A673 (cell line): Measurements from ENCODE around the gene N4BP2. TPM values are rescaled to one million over a fixed set of nuclear protein-coding genes. Genes with fewer than 3 reads are reported as not detected.

Experiments
- BruUV-seq: library from RNA; stranded (reverse); fragments of 400-500 nt; replicated peaks from 2 replicates; lab custom pipeline; 2021; lab: Mats Ljungman, UMichigan
- CTCF ChIA-PET: fragments of 300-600 bp; sonication (Branson Sonifier 250); formaldehyde crosslinking; loops from one replicate; lab custom pipeline; 2022; ENCODE audit warnings: antibody characterized with exemption; lab: Charles Lee
- POLR2A ChIA-PET: fragments of 300-600 bp; sonication (Branson Sonifier 250); formaldehyde crosslinking; loops from one replicate; lab custom pipeline; 2022; ENCODE audit warnings: antibody characterized with exemption; ENCODE audit not compliant: low non-redundant PET; lab: Charles Lee
- DNase-seq: peaks from one replicate; pipeline ENCODE4 v3.0.0-alpha.2; 2015; ENCODE audit warnings: low spot score
- H3K27ac ChIP-seq: fragments of 200-600 bp; sonication (generic); 2 replicates; pipeline ENCODE4 v1.5.1; 2016; ENCODE audit warnings: mixed run types, low read depth, mild to moderate bottlenecking, mixed read lengths, antibody characterized with exemption, low read length; ENCODE audit not compliant: poor library complexity, severe bottlenecking
- H3K27me3 ChIP-seq: fragments of 200-600 bp; sonication (generic); replicated peaks from 2 replicates; pipeline ENCODE4 v1.6.1; 2017; ENCODE audit warnings: mixed run types, low read depth, mild to moderate bottlenecking, mixed read lengths, antibody characterized with exemption, low read length; ENCODE audit not compliant: insufficient read depth, poor library complexity
- H3K36me3 ChIP-seq: fragments of 200-600 bp; sonication (generic); 2 replicates; pipeline ENCODE4 v1.6.1; 2016; ENCODE audit warnings: mixed run types, mild to moderate bottlenecking, mixed read lengths, antibody characterized with exemption, low read length; ENCODE audit not compliant: insufficient read depth, poor library complexity, severe bottlenecking
- H3K4me1 ChIP-seq: fragments of 200-600 bp; sonication (generic); 2 replicates; pipeline ENCODE4 v1.6.1; 2017; ENCODE audit warnings: mixed run types, mild to moderate bottlenecking, mixed read lengths, antibody characterized with exemption, low read length; ENCODE audit not compliant: insufficient read depth, poor library complexity, severe bottlenecking
- H3K4me3 ChIP-seq: fragments of 200-600 bp; sonication (generic); 2 replicates; pipeline ENCODE4 v1.5.1; 2016; ENCODE audit warnings: low read depth, mixed run types, mild to moderate bottlenecking, mixed read lengths, low read length; ENCODE audit not compliant: poor library complexity, severe bottlenecking
- H3K9me3 ChIP-seq: fragments of 200-600 bp; sonication (generic); 2 replicates; pipeline ENCODE4 v1.6.1; 2016; ENCODE audit warnings: mixed run types, low read depth, mild to moderate bottlenecking, mixed read lengths, antibody characterized with exemption, low read length; ENCODE audit not compliant: poor library complexity, severe bottlenecking
- EZH2 ChIP-seq: fragments of 200-600 bp; sonication (generic); IDR thresholded peaks from 2 replicates; pipeline ENCODE4 v1.6.1; 2017; ENCODE audit warnings: borderline replicate concordance, low read depth, mild to moderate bottlenecking, mixed read lengths, antibody characterized with exemption, low read length; ENCODE audit not compliant: poor library complexity, severe bottlenecking
- intact Hi-C: fragments of 100-400 bp; cut with micrococcal nuclease; formaldehyde crosslinking; loops from one replicate; pipeline ENCODE4 v1.10.0; 2022; ENCODE audit not compliant: unreplicated experiment
- total RNA-seq: library from RNA; stranded (reverse); gene quantifications from 2 replicates; pipeline ENCODE4 v1.2.3, GENCODE V29; 2021
- TF ChIP-seq, protein P1 (sequence below): fragments of 300-800, 200-600 bp; sonication (generic); conservative IDR thresholded peaks from 2 replicates; pipeline ENCODE4 v1.5.1; 2017; ENCODE audit warnings: low read depth, mild to moderate bottlenecking, antibody characterized with exemption, low read length, moderate library complexity, mixed read lengths

Gene N4BP2
- total RNA-seq, 1 experiment from 2014 or later: 21.3 TPM

DNA sequence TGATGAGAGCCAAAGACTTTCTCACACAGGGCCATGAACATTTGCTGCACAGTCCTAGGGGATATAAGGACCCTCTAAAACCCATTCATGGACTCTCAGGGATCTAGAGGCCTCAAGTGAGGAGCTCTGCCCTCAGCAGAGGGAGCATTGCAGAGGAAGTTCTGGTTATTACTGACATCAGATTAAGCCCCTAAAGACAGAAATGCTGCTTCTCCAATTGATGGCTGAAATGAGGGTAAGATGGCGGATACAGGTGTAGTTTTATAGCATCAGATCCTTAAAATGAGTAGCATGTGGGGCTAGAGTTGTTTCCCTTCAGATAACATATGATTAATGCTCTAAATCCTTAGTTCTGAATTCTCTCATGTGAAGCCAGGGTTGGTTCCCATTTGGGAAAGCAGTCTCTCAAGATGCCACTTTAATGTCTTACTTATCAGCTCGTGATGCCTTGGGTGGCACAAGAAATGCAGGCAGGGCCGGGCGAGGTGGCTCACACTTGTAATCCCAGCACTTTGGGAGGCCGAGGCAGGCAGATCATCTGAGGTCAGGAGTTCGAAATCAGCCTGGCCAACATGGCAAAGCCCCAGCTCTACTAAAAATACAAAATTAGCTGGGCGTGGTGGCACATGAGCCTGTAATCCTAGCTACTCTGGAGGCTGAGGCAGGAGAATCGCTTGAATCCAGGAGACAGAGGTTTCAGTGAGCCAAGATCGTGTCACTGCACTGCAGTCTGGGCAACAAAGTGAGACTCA is 148.0 kb downstream of the N4BP2 start:
- BruUV-seq: no TSS peak
- peaks cover 76% of the 10 kb centered on the region for H3K4me1 ChIP-seq
- intact Hi-C loops: no loop called here
- ChIA-PET POLR2A (no interaction called here), CTCF (no interaction called here)
- no peak for DNase-seq
- H3K9me3 ChIP-seq: no peaks in the 10 kb centered on the region
- H3K36me3 ChIP-seq: peaks cover 16% of the 10 kb centered on the region
- H3K27me3 ChIP-seq: no peaks in the 10 kb centered on the region
- peak overlapping the region; percentile 88 for H3K27ac ChIP-seq
- TF ChIP-seq EZH2: no peak
- TF ChIP-seq, protein P1, sequence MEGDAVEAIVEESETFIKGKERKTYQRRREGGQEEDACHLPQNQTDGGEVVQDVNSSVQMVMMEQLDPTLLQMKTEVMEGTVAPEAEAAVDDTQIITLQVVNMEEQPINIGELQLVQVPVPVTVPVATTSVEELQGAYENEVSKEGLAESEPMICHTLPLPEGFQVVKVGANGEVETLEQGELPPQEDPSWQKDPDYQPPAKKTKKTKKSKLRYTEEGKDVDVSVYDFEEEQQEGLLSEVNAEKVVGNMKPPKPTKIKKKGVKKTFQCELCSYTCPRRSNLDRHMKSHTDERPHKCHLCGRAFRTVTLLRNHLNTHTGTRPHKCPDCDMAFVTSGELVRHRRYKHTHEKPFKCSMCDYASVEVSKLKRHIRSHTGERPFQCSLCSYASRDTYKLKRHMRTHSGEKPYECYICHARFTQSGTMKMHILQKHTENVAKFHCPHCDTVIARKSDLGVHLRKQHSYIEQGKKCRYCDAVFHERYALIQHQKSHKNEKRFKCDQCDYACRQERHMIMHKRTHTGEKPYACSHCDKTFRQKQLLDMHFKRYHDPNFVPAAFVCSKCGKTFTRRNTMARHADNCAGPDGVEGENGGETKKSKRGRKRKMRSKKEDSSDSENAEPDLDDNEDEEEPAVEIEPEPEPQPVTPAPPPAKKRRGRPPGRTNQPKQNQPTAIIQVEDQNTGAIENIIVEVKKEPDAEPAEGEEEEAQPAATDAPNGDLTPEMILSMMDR: no peak
- peak overlapping the region; percentile 28 for H3K4me3 ChIP-seq

DNA sequence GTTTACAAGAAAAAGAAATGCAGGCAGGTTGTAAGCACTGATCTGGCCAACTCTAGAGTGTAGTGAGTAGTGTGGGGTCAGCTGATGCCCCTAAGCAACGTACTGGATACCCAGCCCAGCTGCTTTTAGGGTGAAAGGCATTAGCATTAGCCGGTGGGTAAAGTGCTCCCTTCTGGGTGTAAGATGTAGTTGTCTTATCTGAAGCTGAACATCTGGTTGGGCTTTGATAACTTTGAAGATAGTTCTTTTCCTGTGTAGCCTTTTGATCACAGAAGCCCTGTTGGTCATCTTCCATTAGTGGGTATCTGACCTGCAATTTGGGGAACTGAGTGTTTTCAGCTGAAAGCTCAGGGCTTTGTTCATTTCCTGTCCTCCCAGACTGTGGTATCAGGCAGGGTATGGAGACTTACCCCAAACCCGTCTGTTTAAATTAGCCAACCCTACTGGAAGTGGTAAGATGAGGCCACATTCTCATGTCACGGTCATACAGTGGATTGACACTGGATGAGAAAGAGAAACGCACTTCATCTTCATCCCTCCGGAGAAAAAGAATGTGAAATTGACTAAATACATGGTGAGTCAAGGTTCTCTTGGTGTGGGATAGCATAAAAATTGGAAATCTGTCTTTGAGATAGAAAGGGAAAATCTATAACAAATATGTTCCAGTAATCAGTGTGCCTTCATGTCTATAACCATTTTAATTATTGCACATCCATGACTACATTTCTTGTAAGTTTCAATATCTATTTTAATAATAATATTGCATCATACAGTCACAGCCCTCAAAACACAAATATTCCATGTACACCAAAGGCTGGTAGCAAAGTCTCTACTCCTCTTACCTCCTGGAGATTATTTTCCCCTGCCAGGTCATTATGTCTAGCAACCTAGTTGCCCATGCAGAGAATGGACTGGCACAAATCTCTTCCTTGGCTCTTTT is 148.9 kb downstream of the N4BP2 start:
- no peaks in the 10 kb centered on the region for H3K9me3 ChIP-seq
- CTCF ChIA-PET: no interaction called here
- intact Hi-C loops: no loop called here
- POLR2A ChIA-PET: no interaction called here
- BruUV-seq: TSS peak; percentile 82
- DNase-seq: no peak
- no peaks in the 10 kb centered on the region for H3K27me3 ChIP-seq
- peak overlapping the region; percentile 28 for H3K4me3 ChIP-seq
- H3K4me1 ChIP-seq: peaks cover 83% of the 10 kb centered on the region
- peaks cover 22% of the 10 kb centered on the region for H3K36me3 ChIP-seq
- TF ChIP-seq, protein P1: no peak
- no peak for TF ChIP-seq EZH2
- peak overlapping the region; percentile 88 for H3K27ac ChIP-seq

DNA sequence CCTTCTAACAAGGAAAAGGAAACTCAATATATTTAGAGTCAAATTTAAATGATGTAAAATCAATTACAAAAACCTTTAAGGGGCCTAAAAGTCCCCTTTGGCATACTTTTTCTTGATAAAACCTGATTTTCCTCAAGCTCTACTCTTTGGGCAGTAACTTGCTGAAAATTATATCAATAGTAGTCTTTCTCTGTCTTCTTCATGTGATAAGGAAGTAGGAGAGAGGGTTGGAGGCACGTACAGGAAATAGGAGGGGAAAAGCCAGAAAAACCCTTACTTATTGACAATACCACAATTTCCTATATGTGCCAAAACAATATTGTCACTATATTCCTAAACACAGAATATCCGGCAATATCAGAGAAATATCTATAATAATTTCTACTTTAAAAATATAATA is 149.8 kb downstream of the N4BP2 start:
- H3K27me3 ChIP-seq: no peaks in the 10 kb centered on the region
- peaks cover 15% of the 10 kb centered on the region for H3K36me3 ChIP-seq
- DNase-seq: no peak
- CTCF ChIA-PET: no interaction called here
- H3K9me3 ChIP-seq: no peaks in the 10 kb centered on the region
- BruUV-seq: no TSS peak
- peak overlapping the region; percentile 88 for H3K27ac ChIP-seq
- peaks cover 86% of the 10 kb centered on the region for H3K4me1 ChIP-seq
- TF ChIP-seq EZH2: no peak
- TF ChIP-seq, protein P1: no peak
- intact Hi-C loops: no loop called here
- POLR2A ChIA-PET: interaction anchor here (0.7 kb wide), 1 partner anchor 111 kb away, joined by 6 read pairs; no protein-coding TSS in a partner anchor
- peak overlapping the region; percentile 28 for H3K4me3 ChIP-seq
